Stimulated activated naive CD8-positive, alpha-beta T cell treated with anti-CD3 and anti-CD28 coated beads, Interleukin-15, Interleukin-2, amounts not matched to agents 100 ng/mL and 50 ng/mL, for 24 hours (primary cell): Measurements from ENCODE around the gene SSNA1.

ENCODE experiments used
- H3K27ac Mint-ChIP-seq: one replicate; pipeline ENCODE4 v1.8.0; 2021; ENCODE audit warnings: mild to moderate bottlenecking, mixed read lengths
- H3K27me3 Mint-ChIP-seq: one replicate; pipeline ENCODE4 v1.8.0; 2021; ENCODE audit warnings: mixed read lengths
- H3K36me3 Mint-ChIP-seq: one replicate; pipeline ENCODE4 v1.8.0; 2021; ENCODE audit warnings: low read depth, mixed read lengths
- H3K4me1 Mint-ChIP-seq: one replicate; pipeline ENCODE4 v1.8.0; 2021; ENCODE audit warnings: low read depth, mixed read lengths
- H3K4me3 Mint-ChIP-seq: one replicate; pipeline ENCODE4 v1.8.0; 2021; ENCODE audit warnings: mild to moderate bottlenecking, mixed read lengths
- H3K9me3 Mint-ChIP-seq: one replicate; pipeline ENCODE4 v1.8.0; 2021; ENCODE audit warnings: mixed read lengths

Gene SSNA1

DNA sequence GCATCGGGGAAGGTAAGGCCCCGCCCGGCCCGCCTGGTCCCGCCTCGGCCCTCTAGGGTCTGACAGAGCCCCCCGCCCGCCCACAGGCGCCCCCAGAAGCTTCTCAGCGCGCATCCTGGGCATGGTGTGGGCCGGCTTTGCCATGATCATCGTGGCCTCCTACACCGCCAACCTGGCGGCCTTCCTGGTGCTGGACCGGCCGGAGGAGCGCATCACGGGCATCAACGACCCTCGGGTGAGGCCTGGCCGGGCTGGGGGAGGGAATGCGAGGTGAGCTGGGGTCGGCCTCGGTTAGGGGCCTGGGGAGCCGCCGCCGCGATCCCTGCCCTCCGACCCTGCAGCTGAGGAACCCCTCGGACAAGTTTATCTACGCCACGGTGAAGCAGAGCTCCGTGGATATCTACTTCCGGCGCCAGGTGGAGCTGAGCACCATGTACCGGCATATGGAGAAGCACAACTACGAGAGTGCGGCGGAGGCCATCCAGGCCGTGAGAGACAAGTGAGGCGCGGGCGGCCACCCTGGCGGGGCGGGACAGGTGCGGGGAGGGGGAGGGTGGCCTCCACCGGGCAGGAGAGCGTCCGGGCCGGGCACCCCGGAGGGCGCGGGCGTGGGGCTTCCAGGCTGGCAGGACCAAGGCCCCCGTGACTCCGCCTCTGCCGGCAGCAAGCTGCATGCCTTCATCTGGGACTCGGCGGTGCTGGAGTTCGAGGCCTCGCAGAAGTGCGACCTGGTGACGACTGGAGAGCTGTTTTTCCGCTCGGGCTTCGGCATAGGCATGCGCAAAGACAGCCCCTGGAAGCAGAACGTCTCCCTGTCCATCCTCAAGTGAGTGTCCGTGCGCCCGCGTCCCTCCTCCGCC is 25.7 kb upstream of the SSNA1 start:
- no peak overlapping the region for H3K4me3 Mint-ChIP-seq
- H3K4me1 Mint-ChIP-seq, result peaks cover 6% of the 10 kb centered on the region
- H3K27me3 Mint-ChIP-seq, result peaks cover 35% of the 10 kb centered on the region
- no peak overlapping the region for H3K27ac Mint-ChIP-seq
- H3K36me3 Mint-ChIP-seq, result no peaks in the 10 kb centered on the region
- H3K9me3 Mint-ChIP-seq, result no peaks in the 10 kb centered on the region

GRCh38 chr9:137163365-137163715 is 25.1 kb upstream of the SSNA1 start:
- Mint-ChIP-seq H3K4me3 (no peak overlapping the region), H3K27ac (no peak overlapping the region), H3K4me1 (peaks cover 6% of the 10 kb centered on the region), H3K9me3 (no peaks in the 10 kb centered on the region), H3K27me3 (peaks cover 29% of the 10 kb centered on the region), H3K36me3 (no peaks in the 10 kb centered on the region)

DNA sequence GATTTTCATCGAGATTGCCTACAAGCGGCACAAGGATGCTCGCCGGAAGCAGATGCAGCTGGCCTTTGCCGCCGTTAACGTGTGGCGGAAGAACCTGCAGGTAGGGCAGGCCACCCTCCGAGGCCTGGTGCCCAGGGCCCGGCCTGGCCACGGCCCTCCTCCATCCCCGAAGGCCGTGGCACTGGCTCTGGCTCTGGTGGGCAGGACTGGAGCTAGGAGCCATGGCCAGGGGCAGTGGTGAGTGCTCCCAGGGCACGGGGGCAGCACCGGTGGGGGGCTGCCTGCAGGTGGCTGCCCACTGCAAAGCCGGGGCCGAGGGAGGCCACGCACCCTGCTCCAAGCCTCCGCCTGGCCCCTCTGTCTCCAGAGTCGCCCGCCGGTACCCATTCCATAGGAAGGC is 24.7 kb upstream of the SSNA1 start:
- Mint-ChIP-seq H3K27ac (no peak overlapping the region), H3K9me3 (no peaks in the 10 kb centered on the region), H3K27me3 (peaks cover 29% of the 10 kb centered on the region), H3K36me3 (no peaks in the 10 kb centered on the region), H3K4me3 (no peak overlapping the region), H3K4me1 (peaks cover 7% of the 10 kb centered on the region)

- Mint-ChIP-seq H3K4me1 (peaks cover 4% of the 10 kb centered on the region), H3K9me3 (no peaks in the 10 kb centered on the region), H3K27ac (no peak overlapping the region), H3K27me3 (peaks cover 23% of the 10 kb centered on the region), H3K4me3 (no peak overlapping the region), H3K36me3 (no peaks in the 10 kb centered on the region)
Measured at GRCh38 chr9:137164370-137165249, 23.9 kb upstream of the SSNA1 start.

DNA sequence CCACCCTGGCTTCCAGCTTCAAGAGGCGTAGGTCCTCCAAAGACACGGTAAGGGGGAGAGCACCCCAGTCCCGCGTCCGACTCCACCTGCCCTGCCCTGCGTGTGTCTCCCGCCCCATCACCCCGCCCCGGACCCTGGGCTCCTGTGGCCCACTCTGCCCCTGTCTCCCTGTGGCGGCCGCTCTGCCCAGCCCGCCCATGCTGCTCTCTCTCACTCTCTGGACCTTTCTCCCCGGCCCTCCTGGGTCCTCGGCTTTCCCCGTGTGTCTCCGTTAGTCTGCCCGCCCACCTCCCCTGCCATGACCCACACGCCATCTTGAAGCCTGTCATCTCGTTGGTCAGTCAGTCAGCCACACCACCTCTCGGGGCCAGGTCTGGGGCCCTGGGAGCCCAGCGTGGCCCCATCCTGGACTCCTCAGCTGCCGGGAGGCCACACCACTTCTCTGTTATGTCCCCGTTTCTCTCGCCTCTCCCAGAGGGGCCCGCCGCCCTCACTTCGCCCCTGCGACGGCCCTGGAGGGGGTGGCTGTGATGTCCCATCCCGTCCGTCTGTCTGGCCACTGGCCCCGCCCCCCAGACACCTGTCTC is 23.1 kb upstream of the SSNA1 start:
- Mint-ChIP-seq H3K4me3 (no peak overlapping the region), H3K36me3 (no peaks in the 10 kb centered on the region)

DNA sequence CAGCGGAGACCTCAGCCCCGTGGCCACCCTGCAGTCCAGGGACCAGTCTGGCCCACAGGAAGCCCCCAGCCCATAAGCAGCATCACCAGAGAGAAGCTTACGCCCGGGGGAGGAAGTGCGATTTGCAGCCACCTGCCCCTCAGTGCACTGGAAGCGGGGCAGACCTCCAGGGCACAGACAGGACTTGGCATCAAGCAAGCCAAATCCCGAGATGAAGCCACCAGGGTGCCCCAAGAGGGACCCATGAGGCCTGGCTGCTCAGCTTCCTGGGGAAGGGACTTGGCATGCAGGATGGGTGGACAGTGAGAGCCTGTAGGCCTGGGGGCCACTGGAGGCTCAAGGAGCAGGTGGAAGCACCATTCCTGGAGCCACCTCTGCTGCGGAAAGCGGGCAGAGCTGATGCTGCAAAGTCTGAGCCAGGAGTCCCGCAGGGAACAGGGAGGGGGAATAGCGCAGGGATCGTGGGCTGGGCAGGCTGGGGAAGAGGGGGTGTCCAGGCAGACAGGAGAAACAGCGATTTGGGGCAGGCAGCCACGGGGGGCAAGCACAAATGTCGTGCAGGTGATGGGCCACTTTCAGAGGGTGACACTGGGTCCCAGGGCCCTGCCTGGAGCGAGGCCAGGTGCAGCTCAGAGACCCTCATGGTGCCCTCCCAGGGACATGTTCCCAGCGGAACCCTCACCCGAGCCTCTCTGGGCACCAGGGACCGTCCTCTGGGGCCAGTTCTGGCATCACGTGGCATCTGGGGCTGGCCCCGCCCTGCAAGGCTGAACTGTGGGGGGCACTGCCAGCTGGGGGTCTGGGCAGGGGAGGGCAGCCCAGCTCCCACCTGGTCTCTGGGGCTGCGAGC is 21.9 kb upstream of the SSNA1 start:
- Mint-ChIP-seq H3K4me3 (no peak overlapping the region), H3K36me3 (no peaks in the 10 kb centered on the region), H3K9me3 (no peaks in the 10 kb centered on the region), H3K27ac (no peak overlapping the region), H3K4me1 (peaks cover 4% of the 10 kb centered on the region), H3K27me3 (peaks cover 24% of the 10 kb centered on the region)

More for the DNA sequence above, 23.1 kb upstream of the SSNA1 start:
- Mint-ChIP-seq H3K9me3 (no peaks in the 10 kb centered on the region), H3K4me1 (peaks cover 4% of the 10 kb centered on the region), H3K27ac (no peak overlapping the region), H3K27me3 (peaks cover 22% of the 10 kb centered on the region)

GRCh38 chr9:137167277-137167746 is 21.2 kb upstream of the SSNA1 start:
- H3K4me3 Mint-ChIP-seq, result no peak overlapping the region
- no peaks in the 10 kb centered on the region for H3K9me3 Mint-ChIP-seq
- peaks cover 4% of the 10 kb centered on the region for H3K4me1 Mint-ChIP-seq
- H3K27me3 Mint-ChIP-seq, result peaks cover 21% of the 10 kb centered on the region
- no peak overlapping the region for H3K27ac Mint-ChIP-seq
- no peaks in the 10 kb centered on the region for H3K36me3 Mint-ChIP-seq

GRCh38 chr9:137167747-137168572 is 20.5 kb upstream of the SSNA1 start:
- peaks cover 4% of the 10 kb centered on the region for H3K4me1 Mint-ChIP-seq
- peaks cover 21% of the 10 kb centered on the region for H3K27me3 Mint-ChIP-seq
- no peak overlapping the region for H3K27ac Mint-ChIP-seq
- H3K4me3 Mint-ChIP-seq, result no peak overlapping the region
- H3K36me3 Mint-ChIP-seq, result no peaks in the 10 kb centered on the region
- no peaks in the 10 kb centered on the region for H3K9me3 Mint-ChIP-seq

DNA sequence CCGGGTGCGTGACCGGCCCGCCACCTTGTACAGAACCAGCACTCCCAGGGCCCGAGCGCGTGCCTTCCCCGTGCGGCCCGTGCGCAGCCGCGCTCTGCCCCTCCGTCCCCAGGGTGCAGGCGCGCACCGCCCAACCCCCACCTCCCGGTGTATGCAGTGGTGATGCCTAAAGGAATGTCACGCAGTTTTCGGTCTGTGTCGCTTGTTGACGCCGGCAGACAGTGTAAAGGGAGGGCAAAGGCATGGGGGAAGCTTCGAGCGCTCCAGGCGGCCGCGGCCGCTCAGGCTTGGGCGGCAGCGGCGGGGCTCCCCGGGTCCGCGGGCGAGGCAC is 19.9 kb upstream of the SSNA1 start:
- Mint-ChIP-seq H3K27me3 (peaks cover 16% of the 10 kb centered on the region), H3K36me3 (no peaks in the 10 kb centered on the region), H3K4me1 (peaks cover 4% of the 10 kb centered on the region), H3K4me3 (peak overlapping the region; percentile 17), H3K9me3 (no peaks in the 10 kb centered on the region), H3K27ac (no peak overlapping the region)

GRCh38 chr9:137168904-137169856 is 19.3 kb upstream of the SSNA1 start:
- Mint-ChIP-seq H3K4me1 (peaks cover 4% of the 10 kb centered on the region), H3K36me3 (no peaks in the 10 kb centered on the region), H3K9me3 (no peaks in the 10 kb centered on the region), H3K4me3 (no peak overlapping the region), H3K27ac (no peak overlapping the region), H3K27me3 (peaks cover 15% of the 10 kb centered on the region)

DNA sequence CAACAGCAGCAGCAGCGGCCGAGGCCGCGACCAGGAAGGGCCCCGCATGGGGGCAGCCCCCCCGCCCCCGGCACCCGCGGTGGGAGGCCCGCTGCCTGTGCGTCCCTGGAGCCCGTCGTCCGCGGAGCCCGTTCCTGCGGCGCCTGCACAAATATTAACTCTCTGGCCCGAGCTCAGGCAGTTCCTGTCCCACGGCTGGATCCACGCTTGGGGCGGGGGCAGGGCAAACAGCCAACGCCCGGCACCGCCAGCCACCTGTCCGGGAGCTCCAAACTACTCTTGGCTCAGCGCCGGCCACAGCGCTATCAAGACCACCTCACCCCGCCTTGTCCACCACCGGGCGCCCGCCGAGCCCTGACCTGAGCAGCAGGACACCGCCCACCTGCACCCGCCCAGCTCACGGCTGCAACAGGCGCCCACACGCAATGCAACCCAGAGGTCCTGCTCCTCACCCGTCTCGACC is 18.5 kb upstream of the SSNA1 start, which contains the start of gene LRRC26:
Gene LRRC26 (minus strand): TSS at position 156 of the 463 bp plus-strand sequence. CDS start 108 bp downstream, at position 48.
- no peak within 1 kb of the TSS for H3K4me3 Mint-ChIP-seq
- peaks cover 4% of the 10 kb centered on the region for H3K4me1 Mint-ChIP-seq
- peaks cover 15% of the 10 kb centered on the region for H3K27me3 Mint-ChIP-seq
- H3K27ac Mint-ChIP-seq, result no peak within 1 kb of the TSS
- no peaks in the 10 kb centered on the region for H3K9me3 Mint-ChIP-seq
- H3K36me3 Mint-ChIP-seq, result no peaks in the 10 kb centered on the region

DNA sequence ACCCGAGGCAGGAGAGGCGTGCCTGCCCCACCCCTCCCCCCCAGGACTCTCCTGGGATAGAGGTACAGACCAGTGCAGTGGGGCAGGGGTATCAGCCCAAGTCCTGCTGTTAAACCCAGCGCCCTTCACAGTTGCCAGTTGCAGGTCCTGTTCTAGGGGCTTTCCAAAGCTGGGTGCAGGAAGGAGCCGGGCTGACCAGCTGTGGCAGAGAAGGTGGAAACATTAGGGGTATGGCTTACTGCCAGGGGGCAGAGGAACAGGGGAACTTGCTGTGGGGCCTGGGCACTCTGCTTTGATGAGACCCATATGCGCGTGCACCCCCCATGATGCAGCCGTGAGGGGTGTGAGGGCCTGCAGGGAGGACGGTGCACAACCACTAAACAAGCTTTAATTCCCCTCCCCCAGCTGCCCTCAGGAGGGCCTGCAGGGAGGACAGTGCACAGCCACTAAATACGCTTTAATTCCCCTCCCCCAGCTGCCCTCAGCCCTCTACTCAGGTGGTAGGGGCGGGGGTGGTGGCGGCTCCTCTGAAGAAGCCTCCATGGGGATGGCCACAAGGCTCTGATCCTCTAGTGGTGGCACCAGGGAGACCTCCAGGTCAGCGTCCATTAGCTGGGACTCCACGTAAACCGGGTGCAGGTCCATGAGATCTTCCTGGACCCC is 17.9 kb upstream of the SSNA1 start:
- no peaks in the 10 kb centered on the region for H3K9me3 Mint-ChIP-seq
- H3K4me1 Mint-ChIP-seq, result peaks cover 4% of the 10 kb centered on the region
- H3K4me3 Mint-ChIP-seq, result no peak overlapping the region
- H3K36me3 Mint-ChIP-seq, result no peaks in the 10 kb centered on the region
- no peak overlapping the region for H3K27ac Mint-ChIP-seq
- peaks cover 15% of the 10 kb centered on the region for H3K27me3 Mint-ChIP-seq
